Muscle layer of duodenum (tissue), 2 donors: ENCODE results near the gene CACNA2D3.

Experiments used
- H3K27ac ChIP-seq: one replicate; pipeline ENCODE4 v1.7.0; 2013; ENCODE audit warnings: mild to moderate bottlenecking, low read length
- H3K27me3 ChIP-seq: one replicate; pipeline ENCODE4 v1.7.0; 2013; ENCODE audit warnings: low read depth, mild to moderate bottlenecking, control low read depth, low read length
- H3K36me3 ChIP-seq, 2 donors: one replicate each; pipeline ENCODE4 v1.7.0; 2013; ENCODE audit warnings: low read length in 2 of 2, control low read depth in 1 of 2, mild to moderate bottlenecking in 1 of 2; ENCODE audit not compliant: insufficient read depth in 2 of 2, control insufficient read depth in 1 of 2
- H3K4me1 ChIP-seq, 2 donors: one replicate each; pipeline ENCODE4 v1.7.0; 2013; ENCODE audit warnings: low read length in 2 of 2, mild to moderate bottlenecking in 2 of 2, control low read depth in 1 of 2, moderate library complexity in 1 of 2; ENCODE audit not compliant: insufficient read depth in 2 of 2, control insufficient read depth in 1 of 2
- H3K4me3 ChIP-seq, 2 donors: one replicate each; pipeline ENCODE4 v1.7.0; 2013; ENCODE audit warnings: low read length in 2 of 2, low read depth in 1 of 2, mild to moderate bottlenecking in 1 of 2
- H3K9me3 ChIP-seq, 2 donors: one replicate each; pipeline ENCODE4 v1.7.0; 2013; ENCODE audit warnings: low read length in 2 of 2, control low read depth in 1 of 2, mild to moderate bottlenecking in 1 of 2; ENCODE audit not compliant: control insufficient read depth in 1 of 2
- donor health status: healthy.

The CACNA2D3 gene

DNA sequence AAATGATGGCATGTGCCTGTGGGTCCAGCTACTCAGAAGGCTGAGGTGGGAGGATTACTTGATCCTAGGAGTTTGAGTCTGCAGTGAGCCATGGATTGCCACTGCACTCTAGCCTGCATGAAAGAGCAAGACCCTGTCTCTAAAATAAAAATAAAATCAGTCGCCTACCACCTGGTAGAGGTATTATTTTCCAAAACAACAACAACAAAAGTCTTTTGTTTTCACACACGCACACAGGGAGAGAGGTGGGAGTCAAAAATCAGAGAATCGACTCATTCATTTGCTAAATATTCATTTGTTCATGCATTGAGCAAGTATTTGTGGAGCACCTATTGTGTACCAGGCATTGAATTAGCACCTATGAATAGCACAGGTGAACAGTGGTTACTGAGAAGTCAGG, 587.4 kb downstream of the CACNA2D3 start:
- Histone ChIP-seq H3K4me1 (no peaks in the 10 kb centered on the region), H3K9me3 (no peaks in the 10 kb centered on the region), H3K27me3 (no peaks in the 10 kb centered on the region), H3K27ac (no peak overlapping the region), H3K36me3 (no peaks in the 10 kb centered on the region), H3K4me3 (no peak overlapping the region)

DNA sequence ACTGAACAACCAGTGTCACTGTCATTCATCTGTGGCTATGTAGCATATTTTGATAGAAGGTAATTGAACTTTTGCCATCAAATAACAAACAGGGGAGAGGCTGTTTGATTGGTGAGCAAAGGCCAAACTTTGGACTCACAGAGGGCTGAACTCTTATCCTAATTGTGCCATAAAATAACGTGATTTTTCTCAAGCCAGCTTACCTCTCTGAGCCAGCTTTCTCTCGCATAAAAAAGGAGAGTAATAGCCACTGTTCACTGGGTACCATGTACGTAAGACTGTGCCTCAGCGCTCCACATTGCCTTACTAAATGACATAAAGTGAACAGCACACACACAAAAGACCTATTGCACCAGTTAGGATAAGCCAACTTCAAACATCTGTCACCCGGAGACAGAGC, 588.6 kb downstream of the CACNA2D3 start:
- no peaks in the 10 kb centered on the region for H3K27me3 ChIP-seq
- no peaks in the 10 kb centered on the region for H3K36me3 ChIP-seq
- H3K27ac ChIP-seq = no peak overlapping the region
- H3K4me3 ChIP-seq = no peak overlapping the region
- no peaks in the 10 kb centered on the region for H3K9me3 ChIP-seq
- no peaks in the 10 kb centered on the region for H3K4me1 ChIP-seq

DNA sequence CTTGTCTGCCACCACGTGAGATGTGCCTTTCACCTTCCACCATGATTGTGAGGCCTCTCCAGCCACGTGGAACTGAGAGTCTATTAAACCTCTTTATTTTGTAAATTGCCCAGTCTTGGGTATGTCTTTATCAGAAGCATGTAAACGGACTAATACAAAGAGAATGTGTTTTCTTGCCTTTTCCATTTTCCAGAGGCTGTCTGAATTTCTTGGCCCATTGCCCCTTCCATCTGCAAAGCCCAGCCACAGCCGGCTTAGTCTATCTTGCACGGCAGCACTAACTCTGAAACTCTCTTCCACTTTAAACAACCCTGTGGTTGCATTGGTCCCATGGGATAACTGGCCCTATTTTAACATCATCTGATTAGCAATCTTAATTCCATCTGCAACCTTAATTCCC, 590.2 kb downstream of the CACNA2D3 start:
- no peaks in the 10 kb centered on the region for H3K27me3 ChIP-seq

DNA sequence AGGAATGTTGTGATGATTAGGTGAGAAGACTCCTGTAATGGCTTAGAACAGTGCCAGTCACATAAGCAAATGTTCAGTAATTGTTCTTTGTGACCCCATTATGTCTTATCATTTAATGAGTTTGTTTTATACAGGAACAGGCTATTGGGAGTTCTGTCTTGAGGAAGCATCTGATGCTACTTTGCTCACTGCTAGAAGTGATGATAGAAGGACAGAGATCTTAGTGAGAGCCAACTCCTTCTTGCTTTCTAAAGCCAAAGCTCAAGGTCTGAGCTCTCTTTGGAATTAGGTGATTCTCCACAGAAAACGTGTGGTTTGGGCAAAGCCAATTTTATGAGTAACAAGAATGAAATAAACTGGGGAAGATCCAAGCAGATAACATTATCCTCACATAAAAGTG, 590.7 kb downstream of the CACNA2D3 start:
- no peaks in the 10 kb centered on the region for H3K9me3 ChIP-seq
- H3K4me1 ChIP-seq = no peaks in the 10 kb centered on the region
- no peaks in the 10 kb centered on the region for H3K36me3 ChIP-seq
- no peak overlapping the region for H3K27ac ChIP-seq
- H3K4me3 ChIP-seq = no peak overlapping the region
- H3K27me3 ChIP-seq = no peaks in the 10 kb centered on the region

More for the DNA sequence above, 590.2 kb downstream of the CACNA2D3 start:
- H3K9me3 ChIP-seq = no peaks in the 10 kb centered on the region
- H3K4me1 ChIP-seq = no peaks in the 10 kb centered on the region
- H3K4me3 ChIP-seq = no peak overlapping the region
- H3K27ac ChIP-seq = no peak overlapping the region
- H3K36me3 ChIP-seq = no peaks in the 10 kb centered on the region

DNA sequence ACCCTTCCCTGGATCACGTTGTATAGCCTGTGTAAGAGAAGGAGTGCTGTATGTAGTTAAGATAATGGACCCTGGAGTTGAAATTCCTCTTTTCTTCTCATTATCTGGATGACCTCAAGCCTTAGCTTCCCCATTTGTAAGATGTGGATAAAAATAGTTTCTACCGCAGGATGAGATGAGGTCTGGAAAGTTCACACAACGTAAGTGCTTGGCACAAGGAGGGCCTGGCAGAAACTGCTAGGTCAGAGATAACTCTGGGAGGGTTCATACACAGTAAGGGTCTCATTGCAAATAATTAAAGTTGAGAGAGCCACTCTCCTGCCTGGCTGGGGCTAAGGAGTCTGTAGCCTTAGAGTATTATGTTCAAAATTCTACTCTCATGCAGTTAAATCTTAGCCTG, 591.1 kb downstream of the CACNA2D3 start:
- Histone ChIP-seq H3K4me3 (no peak overlapping the region), H3K27me3 (no peaks in the 10 kb centered on the region), H3K4me1 (no peaks in the 10 kb centered on the region), H3K27ac (no peak overlapping the region), H3K36me3 (no peaks in the 10 kb centered on the region), H3K9me3 (no peaks in the 10 kb centered on the region)

DNA sequence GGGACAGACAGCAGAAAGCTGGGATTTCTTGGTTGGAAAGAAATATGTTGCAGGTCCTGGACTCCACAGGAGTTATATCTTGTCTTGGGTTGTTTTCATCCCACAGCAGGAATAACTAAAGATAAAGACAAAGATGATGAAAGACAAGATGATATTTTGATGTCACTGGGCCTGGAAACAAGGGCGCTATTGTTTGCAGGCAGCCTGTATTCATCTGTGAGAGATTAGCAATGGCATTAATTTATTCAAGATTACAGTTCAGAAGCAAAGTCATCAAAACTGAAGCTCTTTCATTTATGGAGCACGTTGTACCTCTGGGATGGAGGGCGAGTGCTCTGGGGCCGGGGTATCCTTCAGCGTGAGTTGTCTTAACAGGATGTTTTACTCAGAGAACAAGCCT, 591.7 kb downstream of the CACNA2D3 start:
- Histone ChIP-seq H3K9me3 (no peaks in the 10 kb centered on the region), H3K4me1 (no peaks in the 10 kb centered on the region), H3K27ac (no peak overlapping the region), H3K4me3 (no peak overlapping the region), H3K27me3 (no peaks in the 10 kb centered on the region), H3K36me3 (no peaks in the 10 kb centered on the region)

DNA sequence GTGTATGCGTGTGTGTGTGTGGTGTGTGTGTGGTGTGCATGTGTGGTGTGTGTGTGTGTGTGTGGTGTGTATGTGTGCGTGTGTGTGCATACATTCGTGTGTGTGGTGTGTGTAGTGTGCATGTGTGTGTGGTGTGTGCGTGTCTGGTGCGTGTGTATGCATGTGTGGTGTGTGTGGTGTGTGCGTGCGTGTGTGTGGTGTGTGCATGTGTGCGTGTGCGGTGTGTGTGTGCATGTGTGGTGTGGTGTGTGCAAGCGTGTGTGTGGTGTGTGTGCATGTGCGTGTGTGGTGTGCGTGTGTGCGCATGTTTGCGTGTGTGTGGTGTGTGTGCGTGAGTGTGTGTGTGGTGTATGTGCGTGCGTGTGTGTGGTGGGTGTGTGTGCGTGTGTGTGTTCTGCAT, 595.2 kb downstream of the CACNA2D3 start:
- Histone ChIP-seq H3K4me3 (no peak overlapping the region), H3K36me3 (no peaks in the 10 kb centered on the region), H3K27me3 (no peaks in the 10 kb centered on the region), H3K9me3 (no peaks in the 10 kb centered on the region), H3K4me1 (no peaks in the 10 kb centered on the region), H3K27ac (no peak overlapping the region)

DNA sequence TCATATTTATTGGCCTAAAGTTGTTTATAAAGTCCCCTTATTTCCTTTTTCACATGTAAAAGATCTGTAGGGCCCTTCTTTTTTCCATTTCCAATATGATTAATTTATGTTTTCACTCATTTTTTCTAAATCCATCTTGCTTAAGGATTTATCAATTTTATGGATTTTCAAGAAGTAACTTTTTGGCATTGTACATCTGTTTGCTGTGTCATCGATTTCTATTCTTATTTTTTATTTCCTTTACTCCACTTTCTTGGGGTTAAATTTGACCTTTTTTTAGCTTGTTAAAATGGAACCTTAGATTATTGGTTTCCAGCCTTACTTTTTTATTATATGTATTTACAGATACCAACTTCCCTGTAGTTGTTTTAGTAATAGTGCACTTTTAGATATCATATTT, 597.6 kb downstream of the CACNA2D3 start:
- H3K9me3 ChIP-seq = no peaks in the 10 kb centered on the region
- H3K27me3 ChIP-seq = no peaks in the 10 kb centered on the region
- H3K4me1 ChIP-seq = no peaks in the 10 kb centered on the region
- no peak overlapping the region for H3K27ac ChIP-seq
- no peak overlapping the region for H3K4me3 ChIP-seq
- no peaks in the 10 kb centered on the region for H3K36me3 ChIP-seq

DNA sequence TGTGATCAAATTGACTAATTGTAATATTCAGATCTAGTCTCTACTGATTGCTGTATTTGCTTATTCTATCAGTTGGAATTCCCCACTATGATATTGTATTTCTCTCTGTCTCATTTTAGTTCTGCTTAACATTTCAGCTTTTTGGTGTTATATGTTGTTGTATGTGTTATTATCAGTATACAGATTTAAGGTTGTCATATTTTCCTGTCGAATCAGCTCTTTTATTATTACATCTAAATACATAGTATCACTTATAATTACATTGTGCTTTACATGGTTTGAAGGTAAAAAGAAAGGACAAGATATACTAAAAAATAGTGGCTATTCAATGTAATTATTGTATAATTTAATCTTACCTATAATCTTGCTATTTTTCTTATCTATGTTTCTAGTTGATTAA, 598.3 kb downstream of the CACNA2D3 start:
- no peak overlapping the region for H3K27ac ChIP-seq
- no peak overlapping the region for H3K4me3 ChIP-seq
- H3K4me1 ChIP-seq = no peaks in the 10 kb centered on the region
- H3K36me3 ChIP-seq = no peaks in the 10 kb centered on the region
- no peaks in the 10 kb centered on the region for H3K27me3 ChIP-seq
- H3K9me3 ChIP-seq = no peaks in the 10 kb centered on the region

DNA sequence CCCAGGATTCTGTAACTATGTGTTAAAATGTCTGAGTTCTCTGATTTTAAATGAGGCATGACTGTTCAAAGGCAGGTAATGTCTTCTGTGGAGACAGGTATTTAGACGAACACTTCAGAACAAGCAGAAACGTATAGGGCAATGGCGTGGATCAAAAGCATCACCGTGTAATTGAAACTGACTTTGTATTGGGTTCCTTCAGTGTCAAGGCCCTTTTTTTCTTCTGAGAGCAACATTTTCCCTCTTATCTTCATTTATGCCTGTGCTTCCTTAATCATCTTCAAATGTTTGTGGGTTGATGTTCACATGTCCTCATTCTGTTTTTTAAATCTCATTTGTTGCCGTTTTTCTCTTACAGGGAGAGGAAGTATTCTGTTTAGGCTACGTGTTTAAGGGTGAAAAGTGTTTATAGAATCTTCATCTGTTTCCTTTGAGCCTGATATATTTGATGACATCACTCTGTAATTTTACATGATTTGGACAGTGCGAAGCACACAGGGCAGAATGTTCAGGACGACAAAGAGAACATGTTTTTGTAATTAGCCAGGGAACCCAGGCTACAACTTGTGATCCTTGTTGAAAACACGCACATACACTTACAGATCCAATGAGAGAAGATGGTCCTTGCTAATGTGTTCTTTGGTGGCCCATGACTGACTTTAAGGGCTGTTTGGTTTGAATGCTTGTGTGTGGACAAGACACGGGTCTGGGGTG, 609.5 kb downstream of the CACNA2D3 start:
- Histone ChIP-seq H3K9me3 (peaks cover 0 to 4% of the 10 kb centered on the region in 2 donors), H3K4me1 (no peaks in the 10 kb centered on the region), H3K27me3 (no peaks in the 10 kb centered on the region), H3K27ac (no peak overlapping the region), H3K4me3 (no peak overlapping the region), H3K36me3 (no peaks in the 10 kb centered on the region)

DNA sequence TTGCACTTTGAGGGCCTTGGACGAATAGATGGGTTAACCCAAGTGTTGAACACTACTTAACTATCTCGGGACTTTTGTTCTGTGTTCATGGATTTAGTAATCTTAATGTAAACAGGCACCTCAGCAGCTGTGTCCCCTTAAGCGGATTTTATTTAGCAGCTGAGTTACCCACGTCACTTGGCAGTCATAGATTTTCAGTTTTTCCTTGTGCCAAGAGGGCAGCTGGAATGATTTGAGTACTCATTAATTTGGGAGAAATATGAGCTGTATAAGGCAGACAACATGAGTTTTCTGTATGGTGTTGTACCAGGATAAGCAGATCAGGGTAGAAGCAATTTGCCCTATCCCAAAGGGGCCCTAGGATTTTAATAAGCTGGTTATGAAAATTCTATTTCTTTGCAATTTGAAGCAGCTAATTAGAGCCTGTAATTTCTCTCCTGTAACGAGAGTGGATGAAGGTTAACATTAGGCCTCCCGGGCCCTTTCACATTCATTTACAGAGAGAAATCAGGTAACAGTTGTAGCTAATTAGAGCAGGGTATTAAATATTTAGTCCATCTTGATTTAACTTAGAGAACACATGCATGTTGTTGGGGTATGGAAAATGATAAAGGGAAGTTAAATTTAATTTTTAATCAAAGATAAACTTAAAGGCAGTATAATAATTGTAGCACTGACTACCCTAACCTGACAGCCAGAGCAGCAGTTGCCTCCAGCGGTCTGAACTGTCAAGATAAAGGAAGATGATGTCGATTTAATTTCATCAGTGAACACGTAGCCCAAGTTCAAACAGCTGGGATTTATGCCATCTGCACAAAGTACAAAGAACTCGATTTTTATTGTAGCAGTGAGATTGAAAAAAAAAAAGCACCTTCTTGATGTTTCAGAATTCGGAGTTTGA, 611.0 kb downstream of the CACNA2D3 start:
- no peak overlapping the region for H3K4me3 ChIP-seq
- H3K27me3 ChIP-seq = no peaks in the 10 kb centered on the region
- H3K36me3 ChIP-seq = no peaks in the 10 kb centered on the region
- H3K27ac ChIP-seq = no peak overlapping the region
- H3K9me3 ChIP-seq = no peaks in the 10 kb centered on the region
- no peaks in the 10 kb centered on the region for H3K4me1 ChIP-seq
